ENCODE measurements around the gene LCN15. TPM values are rescaled to one million over a fixed set of nuclear protein-coding genes. Genes with fewer than 3 reads are reported as not detected.

LCN15 gene
- total and polyA plus RNA-seq, 8 donors, result not detected

DNA sequence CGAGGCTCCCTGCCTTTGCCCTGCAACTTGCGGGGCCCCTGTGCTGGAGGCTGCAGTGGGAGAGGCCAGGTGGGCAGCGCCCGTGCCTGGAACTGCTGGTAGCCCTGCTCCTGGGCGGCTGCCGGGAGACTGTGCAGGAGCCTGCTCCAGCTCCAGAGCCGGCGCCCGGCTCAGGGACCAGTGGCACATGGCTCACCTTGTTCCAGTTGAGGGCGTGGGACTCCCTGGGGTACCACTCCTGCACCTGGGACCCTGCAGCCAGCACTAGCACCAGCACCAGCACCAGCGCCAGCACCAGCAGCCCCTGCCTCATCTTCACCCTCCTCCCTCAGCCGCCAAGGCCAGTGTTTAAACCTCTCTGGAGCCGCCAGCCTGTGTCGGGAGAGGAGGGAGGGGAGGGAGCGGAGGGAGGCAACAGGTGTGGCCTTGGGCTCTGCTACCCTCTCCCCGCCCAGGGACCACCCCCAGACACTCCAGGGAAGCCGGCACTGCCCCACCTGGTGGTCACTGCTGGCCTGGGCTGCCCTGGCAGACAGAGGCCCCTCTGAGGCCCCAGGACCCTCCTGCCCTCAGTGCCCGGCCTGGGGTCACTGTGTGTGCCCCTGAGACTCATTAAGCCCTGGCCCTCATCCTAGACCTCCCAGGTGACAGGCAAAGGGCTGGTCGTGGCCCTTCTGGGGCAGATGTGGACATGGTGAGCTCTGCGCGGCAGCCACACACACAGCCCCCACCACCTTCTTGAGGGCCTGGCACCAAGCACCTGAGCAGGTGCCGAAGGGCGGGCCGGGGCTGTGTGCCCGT, 21.5 kb downstream of the LCN15 start, which contains the start of gene LCN10:
Gene LCN10, minus strand, starts transcription at position 350 of the 801 bp plus-strand sequence. Its CDS starts 37 bp downstream, at position 313.
- Histone ChIP-seq H3K9me3 (no peaks in the 10 kb centered on the region), H3K27ac (peak within 1 kb of the TSS in 1 of 5 donors; percentile 10), H3K36me3 (no peaks in the 10 kb centered on the region), H3K4me3 (peak within 1 kb of the TSS in 3 of 4 donors; percentile 16 to 31 (median 23)), H3K4me1 (peaks cover 22 to 30% (median 28%) of the 10 kb centered on the region in 4 donors), H3K27me3 (peaks cover 3 to 65% (median 43%) of the 10 kb centered on the region in 3 donors)
- WGBS, 5 donors, result 27 to 47% (median 29%) methylated on average over 16 to 25 of the region's 25 CpGs
- DNase-seq, result peak in 1 of 2 donors; percentile 79
- TF ChIP-seq POLR2A (IDR thresholded peaks at IDR 0.05), result no peak
- TF ChIP-seq, protein P1, sequence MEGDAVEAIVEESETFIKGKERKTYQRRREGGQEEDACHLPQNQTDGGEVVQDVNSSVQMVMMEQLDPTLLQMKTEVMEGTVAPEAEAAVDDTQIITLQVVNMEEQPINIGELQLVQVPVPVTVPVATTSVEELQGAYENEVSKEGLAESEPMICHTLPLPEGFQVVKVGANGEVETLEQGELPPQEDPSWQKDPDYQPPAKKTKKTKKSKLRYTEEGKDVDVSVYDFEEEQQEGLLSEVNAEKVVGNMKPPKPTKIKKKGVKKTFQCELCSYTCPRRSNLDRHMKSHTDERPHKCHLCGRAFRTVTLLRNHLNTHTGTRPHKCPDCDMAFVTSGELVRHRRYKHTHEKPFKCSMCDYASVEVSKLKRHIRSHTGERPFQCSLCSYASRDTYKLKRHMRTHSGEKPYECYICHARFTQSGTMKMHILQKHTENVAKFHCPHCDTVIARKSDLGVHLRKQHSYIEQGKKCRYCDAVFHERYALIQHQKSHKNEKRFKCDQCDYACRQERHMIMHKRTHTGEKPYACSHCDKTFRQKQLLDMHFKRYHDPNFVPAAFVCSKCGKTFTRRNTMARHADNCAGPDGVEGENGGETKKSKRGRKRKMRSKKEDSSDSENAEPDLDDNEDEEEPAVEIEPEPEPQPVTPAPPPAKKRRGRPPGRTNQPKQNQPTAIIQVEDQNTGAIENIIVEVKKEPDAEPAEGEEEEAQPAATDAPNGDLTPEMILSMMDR (IDR thresholded peaks at IDR 0.05), result peak in 1 of 7 experiments; percentile 14
- intact Hi-C loops (cut with DNase I; ENCODE audit: low total_unique reads), result no loop called here

DNA sequence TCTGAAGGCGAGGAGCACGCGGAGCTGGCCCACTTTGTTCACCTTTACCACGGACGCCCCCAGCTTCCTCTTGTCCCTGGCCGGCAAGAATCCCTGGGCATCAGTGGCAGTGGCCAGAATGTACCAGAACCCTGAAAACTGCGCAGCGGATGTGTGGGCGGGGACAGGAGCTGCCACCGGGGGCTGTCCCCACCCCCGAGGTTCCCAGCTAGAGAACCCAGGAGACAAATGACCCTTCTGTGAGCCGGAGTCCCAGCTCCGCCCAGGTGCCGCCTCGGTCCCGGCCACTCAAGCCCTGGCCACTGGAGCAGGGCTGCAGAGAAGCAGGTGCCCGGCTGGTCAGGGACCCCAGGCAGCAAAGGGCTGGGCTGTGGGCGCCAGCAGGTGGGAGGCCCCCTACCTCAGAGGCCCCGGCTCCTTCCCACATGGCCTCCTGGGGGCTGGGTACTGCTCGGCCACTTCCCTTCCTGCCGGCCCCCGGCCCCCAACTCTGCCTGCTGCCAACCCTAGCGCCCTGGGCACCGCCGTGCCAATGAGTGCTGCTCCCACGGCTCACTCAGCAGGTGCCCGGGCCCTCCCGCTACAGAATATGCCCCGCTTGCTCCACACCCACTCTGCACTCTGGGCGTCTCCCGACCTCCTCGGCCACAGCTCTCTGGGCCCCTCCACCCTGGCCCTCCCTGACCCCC, 22.3 kb downstream of the LCN15 start:
- 11 to 24% (median 17%) methylated on average over 14 to 32 of the region's 32 CpGs for WGBS, 5 donors
- intact Hi-C loops (cut with DNase I; ENCODE audit: low total_unique reads), result no loop called here
- peak in 1 of 2 donors; percentile 61 for DNase-seq
- Histone ChIP-seq H3K4me1 (peaks cover 22 to 30% (median 28%) of the 10 kb centered on the region in 4 donors), H3K4me3 (peak overlapping the region in 3 of 4 donors; percentile 16 to 31 (median 23)), H3K9me3 (no peaks in the 10 kb centered on the region), H3K27ac (peak overlapping the region in 1 of 5 donors; percentile 10), H3K36me3 (no peaks in the 10 kb centered on the region), H3K27me3 (peaks cover 3 to 65% (median 43%) of the 10 kb centered on the region in 3 donors)
- TF ChIP-seq, protein P1 (IDR thresholded peaks at IDR 0.05), result no peak
- TF ChIP-seq EP300 (IDR thresholded peaks at IDR 0.05) (no peak), POLR2A (IDR thresholded peaks at IDR 0.05) (no peak), POLR2AphosphoS5 (IDR thresholded peaks at IDR 0.05) (no peak)

DNA sequence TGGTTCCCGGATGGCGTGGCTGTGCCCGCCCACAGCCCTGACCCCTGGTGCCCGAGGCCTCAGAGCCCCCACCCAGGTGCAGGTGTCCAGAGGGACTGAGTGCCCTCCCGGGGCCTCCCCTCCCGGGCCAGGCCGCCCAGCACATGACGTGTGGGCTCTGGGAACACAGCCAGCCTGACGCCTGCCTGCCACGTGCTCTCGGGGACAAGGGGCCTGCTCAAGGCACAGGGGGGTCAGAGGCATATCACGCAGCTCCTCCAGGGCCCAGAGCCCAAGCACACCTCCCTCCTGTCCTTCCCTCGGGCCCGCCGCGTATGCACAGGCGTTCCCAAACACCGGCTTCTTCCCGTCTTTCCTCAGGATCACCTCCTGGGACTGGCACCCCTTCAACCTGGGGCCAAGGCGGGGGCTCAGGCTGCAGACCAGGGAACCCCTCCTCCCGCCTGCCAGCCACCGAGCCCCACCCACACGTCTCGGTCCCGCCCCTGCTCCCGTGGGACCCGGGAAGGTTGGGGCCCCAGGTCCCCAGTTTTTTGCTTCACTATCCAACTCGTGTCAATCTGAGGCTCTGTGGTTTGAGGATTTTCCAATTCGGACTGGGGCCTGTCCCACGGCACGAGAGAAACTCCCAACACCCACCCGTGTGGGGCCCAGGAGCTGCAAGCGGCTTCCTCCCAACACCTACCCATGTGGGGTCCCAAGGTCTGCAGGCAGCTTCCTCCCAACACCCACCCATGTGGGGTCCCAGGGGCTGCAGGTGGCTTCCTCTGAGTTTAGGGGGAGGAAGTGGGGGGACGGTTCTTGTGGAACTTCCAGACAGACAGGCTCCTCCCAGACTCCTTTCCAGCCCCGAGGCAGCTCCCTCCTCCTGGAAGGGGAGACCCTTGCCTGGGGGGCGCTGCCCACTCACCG, 23.1 kb downstream of the LCN15 start:
- H3K4me1 ChIP-seq, result peaks cover 22 to 30% (median 28%) of the 10 kb centered on the region in 4 donors
- 12 to 19% (median 16%) methylated on average over 17 to 37 of the region's 37 CpGs for WGBS, 5 donors
- TF ChIP-seq, protein P1 (IDR thresholded peaks at IDR 0.05), result no peak
- no peak for TF ChIP-seq EP300 (IDR thresholded peaks at IDR 0.05)
- no peak for TF ChIP-seq POLR2AphosphoS5 (IDR thresholded peaks at IDR 0.05)
- no peak for TF ChIP-seq POLR2A (IDR thresholded peaks at IDR 0.05)
- DNase-seq, result peak; percentile 69 to 89
- no peaks in the 10 kb centered on the region for H3K36me3 ChIP-seq
- H3K27ac ChIP-seq, result no peak overlapping the region
- H3K4me3 ChIP-seq, result peak overlapping the region in 3 of 4 donors; percentile 16 to 31 (median 23)
- intact Hi-C loops (cut with DNase I; ENCODE audit: low total_unique reads), result no loop called here
- no peaks in the 10 kb centered on the region for H3K9me3 ChIP-seq
- peaks cover 3 to 65% (median 43%) of the 10 kb centered on the region in 3 donors for H3K27me3 ChIP-seq

All from stomach (tissue), 9 donors.